ENCODE results near the gene ZMYND8. TPM values are rescaled to one million over a fixed set of nuclear protein-coding genes. Genes with fewer than 3 reads are reported as not detected.

The ZMYND8 gene
- total and polyA plus RNA-seq, 3 donors from 2014 or later = 30.4 to 102 (median 87.2) TPM

- Histone ChIP-seq H3K27ac (no peak overlapping the region), H3K9me3 (no peaks in the 10 kb centered on the region), H3K36me3 (ENCODE audit: low read depth, missing control alignments) (no peaks in the 10 kb centered on the region), H3K4me3 (no peak overlapping the region), H3K4me1 (no peaks in the 10 kb centered on the region), H3K27me3 (no peaks in the 10 kb centered on the region)
- TF ChIP-seq POLR2A (IDR thresholded peaks at IDR 0.05) = no peak
- no peak for TF ChIP-seq CTCF (IDR thresholded peaks at IDR 0.05)
- intact Hi-C loops (cut with DNase I; ENCODE audit: low total_unique reads) = no loop called here
- DNase-seq = no peak
- 67 to 73% methylated on average over 5 of the region's 5 CpGs for WGBS, 2 donors
Observed at GRCh38 chr20:47286681-47287080, 69.8 kb downstream of the ZMYND8 start.

GRCh38 chr20:47285189-47285588, 71.3 kb downstream of the ZMYND8 start:
- intact Hi-C loops (cut with DNase I; ENCODE audit: low total_unique reads) = no loop called here
- Histone ChIP-seq H3K9me3 (no peaks in the 10 kb centered on the region), H3K27ac (no peak overlapping the region), H3K4me3 (no peak overlapping the region), H3K27me3 (no peaks in the 10 kb centered on the region), H3K36me3 (ENCODE audit: low read depth, missing control alignments) (no peaks in the 10 kb centered on the region), H3K4me1 (no peaks in the 10 kb centered on the region)
- 88 to 92% methylated on average over 4 of the region's 4 CpGs for WGBS, 2 donors
- no peak for TF ChIP-seq CTCF (IDR thresholded peaks at IDR 0.05)
- TF ChIP-seq POLR2A (IDR thresholded peaks at IDR 0.05) = no peak
- no peak for DNase-seq

- Histone ChIP-seq H3K4me3 (no peak overlapping the region), H3K4me1 (no peaks in the 10 kb centered on the region), H3K27ac (no peak overlapping the region), H3K36me3 (ENCODE audit: low read depth, missing control alignments) (no peaks in the 10 kb centered on the region), H3K9me3 (no peaks in the 10 kb centered on the region), H3K27me3 (no peaks in the 10 kb centered on the region)
- intact Hi-C loops (cut with DNase I; ENCODE audit: low total_unique reads) = no loop called here
- no peak for DNase-seq
- 91 to 97% methylated on average over 5 of the region's 5 CpGs for WGBS, 2 donors
- TF ChIP-seq POLR2A (IDR thresholded peaks at IDR 0.05) (no peak), CTCF (IDR thresholded peaks at IDR 0.05) (no peak)
Observed at GRCh38 chr20:47284373-47284772, 72.1 kb downstream of the ZMYND8 start.

- Histone ChIP-seq H3K27ac (no peak overlapping the region), H3K4me3 (no peak overlapping the region), H3K36me3 (ENCODE audit: low read depth, missing control alignments) (no peaks in the 10 kb centered on the region), H3K27me3 (no peaks in the 10 kb centered on the region), H3K4me1 (no peaks in the 10 kb centered on the region), H3K9me3 (no peaks in the 10 kb centered on the region)
- no peak for DNase-seq
- TF ChIP-seq CTCF (IDR thresholded peaks at IDR 0.05) = no peak
- no peak for TF ChIP-seq POLR2A (IDR thresholded peaks at IDR 0.05)
- 68 to 78% methylated on average over 3 of the region's 3 CpGs for WGBS, 2 donors
- intact Hi-C loops (cut with DNase I; ENCODE audit: low total_unique reads) = no loop called here
Observed at GRCh38 chr20:47283411-47283810, 73.1 kb downstream of the ZMYND8 start.

- WGBS, 2 donors = 94 to 95% methylated on average over 2 of the region's 2 CpGs
- intact Hi-C loops (cut with DNase I; ENCODE audit: low total_unique reads) = no loop called here
- H3K27ac ChIP-seq = no peak overlapping the region
Observed at GRCh38 chr20:47282864-47283263, 73.6 kb downstream of the ZMYND8 start.

More at GRCh38 chr20:47282864-47283263, 73.6 kb downstream of the ZMYND8 start:
- Histone ChIP-seq H3K9me3 (no peaks in the 10 kb centered on the region), H3K4me1 (no peaks in the 10 kb centered on the region), H3K4me3 (no peak overlapping the region), H3K27me3 (no peaks in the 10 kb centered on the region), H3K36me3 (ENCODE audit: low read depth, missing control alignments) (no peaks in the 10 kb centered on the region)
- no peak for DNase-seq
- TF ChIP-seq POLR2A (IDR thresholded peaks at IDR 0.05) (no peak), CTCF (IDR thresholded peaks at IDR 0.05) (no peak)

All from testis (tissue), 3 donors.